ENCODE results near the gene WWOX. TPM values are rescaled to one million over a fixed set of nuclear protein-coding genes. Genes with fewer than 3 reads are reported as not detected.

WWOX gene
- total and polyA plus RNA-seq, 2 of the 13 experiments (the other 11 are each of a cell fraction or from before 2014, with no cell fraction given) = 9.1 to 37.4 TPM

DNA sequence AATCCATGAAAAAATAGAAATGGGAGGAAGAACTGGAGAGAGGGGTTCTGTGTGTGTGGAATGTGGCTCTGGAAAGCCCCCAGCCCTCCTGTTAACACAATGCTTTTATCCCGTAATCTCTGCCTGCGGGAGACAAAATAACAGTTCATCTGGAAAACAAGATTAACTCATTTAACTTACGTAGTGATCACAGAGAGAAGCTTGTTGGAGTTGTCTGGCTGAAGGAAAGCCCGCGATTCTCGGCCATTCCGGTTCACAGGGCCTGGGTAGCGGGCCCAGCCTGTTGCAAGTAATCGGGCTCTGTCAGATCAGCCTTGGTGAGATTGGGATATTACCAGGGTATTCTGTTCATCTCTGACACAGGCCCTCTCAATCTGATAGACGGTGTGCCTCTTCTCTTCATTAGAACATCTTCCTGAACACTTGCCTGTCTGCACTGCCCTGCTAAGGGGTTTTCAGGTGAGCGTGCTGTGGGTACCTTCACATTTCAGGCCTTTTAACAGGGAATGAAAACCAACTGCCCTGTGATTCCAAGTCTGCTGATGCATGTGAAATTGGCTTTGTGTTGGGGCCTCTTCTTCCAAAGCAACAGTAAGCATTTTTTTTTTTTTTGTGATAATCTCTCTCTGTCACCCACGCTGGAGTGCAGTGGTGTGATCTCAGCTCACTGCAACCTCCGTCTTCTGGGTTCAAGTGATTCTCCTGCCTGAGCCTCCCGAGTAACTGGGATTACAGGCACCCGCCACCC, 609.9 kb downstream of the WWOX start:
- no peaks in the 10 kb centered on the region for H3K79me2 ChIP-seq (ENCODE audit: insufficient read depth, low read length)
- no peaks in the 10 kb centered on the region for H4K20me1 ChIP-seq (ENCODE audit: insufficient read depth, low read length)
- no peak overlapping the region for H2AFZ ChIP-seq (ENCODE audit: low read length)
- H3K4me1 ChIP-seq (ENCODE audit: insufficient read depth, low read length) = peaks cover 20% of the 10 kb centered on the region
- TF ChIP-seq ZNF143 (CRISPR knock-in tag; IDR thresholded peaks at IDR 0.05) = no peak
- peak; percentile 11 to 53; a peak in 2 of 4 replicates for TF ChIP-seq MAFK (conservative IDR thresholded peaks at IDR 0.05 in 1 of 2, IDR thresholded peaks at IDR 0.05 in 1 of 2; ENCODE audit: low read length in 2 of 2)
- no peak for TF ChIP-seq ZNF326 (CRISPR knock-in tag; IDR thresholded peaks at IDR 0.05; ENCODE audit: borderline replicate concordance)
- TF ChIP-seq MAFF (IDR thresholded peaks at IDR 0.05; ENCODE audit: low read depth, low read length) = peak; percentile 14; the same call in 1 of the 2 replicates
- no peak for TF ChIP-seq NFYB (CRISPR knock-in tag; IDR thresholded peaks at IDR 0.05)
- ATAC-seq = no peak
- H3K4me2 ChIP-seq (ENCODE audit: low read depth, low read length) = no peak overlapping the region
- no peaks in the 10 kb centered on the region for H3K9me3 ChIP-seq (ENCODE audit: low read length)
- POLR2A ChIA-PET = no interaction called here
- H3K4me3 ChIP-seq (replicated peaks in 1 of 3; ENCODE audit: insufficient read depth in 1 of 3, low read depth in 2 of 3, low read length in 3 of 3) = no peak overlapping the region
- H3K27me3 ChIP-seq (ENCODE audit: control insufficient read depth in 1 of 2, insufficient read depth in 2 of 2, low read length in 2 of 2) = no peaks in the 10 kb centered on the region
- in situ Hi-C loops (cut with HindIII; ENCODE audit: extremely low pct_ligation_motif_present, low pct_unique_long_range_greater_than_20kb) = loop anchor here (5.0 to 10.0 kb wide), 2 partner anchors 63 to 335 kb away; no protein-coding TSS in a partner anchor
- DNase-seq (ENCODE audit: low spot score) = no peak
- no peak for FAIRE-seq
- no peaks in the 10 kb centered on the region for H3K36me3 ChIP-seq (replicated peaks in 1 of 2; ENCODE audit: control insufficient read depth in 1 of 2, insufficient read depth in 2 of 2, low read length in 2 of 2)
- no peak overlapping the region for H3K27ac ChIP-seq (ENCODE audit: extremely low read length, insufficient read depth, low read length)
- intact Hi-C loops (cut with micrococcal nuclease; ENCODE audit: unreplicated experiment) = loop anchor here (5.0 kb wide), 3 partner anchors 218 to 1818 kb away; no protein-coding TSS in a partner anchor
- BruUV-seq (replicated peaks) = no TSS peak
- H3K9ac ChIP-seq (ENCODE audit: insufficient read depth, low read depth, low read length) = no peak overlapping the region
- WGBS (ENCODE audit: low lambda C conversion rate) = 95% methylated on average over 15 of the region's 15 CpGs
- CTCF ChIA-PET (ENCODE audit: low intra/inter-chr PET ratio, low total read pairs) = no interaction called here

GRCh38 chr16:78715106-78715505, 615.7 kb downstream of the WWOX start:
- 67% methylated on average over 3 of the region's 3 CpGs for WGBS (ENCODE audit: low lambda C conversion rate)
- no peak for FAIRE-seq

More at GRCh38 chr16:78715106-78715505, 615.7 kb downstream of the WWOX start:
- Histone ChIP-seq H3K9ac (ENCODE audit: insufficient read depth, low read depth, low read length) (no peak overlapping the region), H3K36me3 (replicated peaks in 1 of 2; ENCODE audit: control insufficient read depth in 1 of 2, insufficient read depth in 2 of 2, low read length in 2 of 2) (no peaks in the 10 kb centered on the region), H3K4me2 (ENCODE audit: low read depth, low read length) (no peak overlapping the region), H3K27ac (ENCODE audit: extremely low read length, insufficient read depth, low read length) (no peak overlapping the region), H4K20me1 (ENCODE audit: insufficient read depth, low read length) (no peaks in the 10 kb centered on the region), H2AFZ (ENCODE audit: low read length) (no peak overlapping the region), H3K9me3 (ENCODE audit: low read length) (no peaks in the 10 kb centered on the region), H3K79me2 (ENCODE audit: insufficient read depth, low read length) (no peaks in the 10 kb centered on the region), H3K4me1 (ENCODE audit: insufficient read depth, low read length) (no peaks in the 10 kb centered on the region), H3K27me3 (ENCODE audit: control insufficient read depth in 1 of 2, insufficient read depth in 2 of 2, low read length in 2 of 2) (no peaks in the 10 kb centered on the region), H3K4me3 (replicated peaks in 1 of 3; ENCODE audit: insufficient read depth in 1 of 3, low read depth in 2 of 3, low read length in 3 of 3) (no peak overlapping the region)
- POLR2A ChIA-PET = no interaction called here
- DNase-seq (ENCODE audit: low spot score) (no peak), ATAC-seq (no peak)
- BruUV-seq (replicated peaks) = no TSS peak
- in situ Hi-C loops (cut with HindIII; ENCODE audit: extremely low pct_ligation_motif_present, low pct_unique_long_range_greater_than_20kb) (no loop called here), intact Hi-C loops (cut with micrococcal nuclease; ENCODE audit: unreplicated experiment) (no loop called here)
- CTCF ChIA-PET (ENCODE audit: low intra/inter-chr PET ratio, low total read pairs) = no interaction called here
- TF ChIP-seq MEIS1 (CRISPR knock-in tag; IDR thresholded peaks at IDR 0.05; ENCODE audit: borderline replicate concordance) = no peak
- TF ChIP-seq TGIF2 (CRISPR knock-in tag; IDR thresholded peaks at IDR 0.05) = no peak
- TF ChIP-seq EHMT2 (IDR thresholded peaks at IDR 0.05; ENCODE audit: borderline replicate concordance, low read depth, low read length) = no peak
- no peak for TF ChIP-seq IRX3 (CRISPR knock-in tag; IDR thresholded peaks at IDR 0.05; ENCODE audit: borderline replicate concordance, low read depth)
